K562 (cell line): Measurements from ENCODE around the gene LRP1B. TPM values are rescaled to one million over a fixed set of nuclear protein-coding genes. Genes with fewer than 3 reads are reported as not detected.

Experiments
- ATAC-seq: fragments of 200-7000 bp; cut with Tn5 transposase; 3 replicates; pipeline ENCODE4 v1.9.1; 2020; ENCODE audit warnings: moderate library complexity
- BruUV-seq: library from RNA; stranded (reverse); fragments of 400-500 nt; replicated peaks from 2 replicates; lab custom pipeline; 2021; lab: Mats Ljungman, UMichigan
- CTCF ChIA-PET: fragments of 300-600 bp; formaldehyde crosslinking; extraction: SDS; loops from one replicate; lab custom pipeline; 2021; ENCODE audit warnings: low intra/inter-chr PET ratio; lab: Yijun Ruan, JAX
- POLR2A ChIA-PET: fragments of 300-600, 350-650 bp; sonication (Branson Sonifier 250); formaldehyde crosslinking; extraction: SDS; loops from one replicate; lab custom pipeline; 2021; ENCODE audit warnings: antibody characterized with exemption, inconsistent platforms; lab: Yijun Ruan, JAX
- DNase-seq, 4 experiments: peaks; one replicate each; pipeline versions ENCODE4 v3.0.0 to v3.0.0-alpha.2; 2011 to 2018; ENCODE audit warnings: low spot score in 3 of 4, mixed read lengths in 3 of 4; ENCODE audit errors: extremely low read depth in 1 of 4
- FAIRE-seq: peaks from 2 replicates; lab custom pipeline; 2011; peaks lifted over from hg19 to GRCh38; lab: Jason Lieb, UNC
- H2AFZ ChIP-seq: 2 replicates; pipeline ENCODE4 v1.6.0; 2011; ENCODE audit warnings: low read depth, low read length, control low read depth, inconsistent platforms
- H3K27ac ChIP-seq: fragments of 200-600 bp; 3 replicates; pipeline ENCODE4 v1.8.0; 2011; ENCODE audit warnings: low read depth, mild to moderate bottlenecking, control low read depth, inconsistent platforms, low read length, moderate library complexity, mixed read lengths; ENCODE audit errors: extremely low read depth
- H3K27me3 ChIP-seq, 2 experiments: fragments of 300-600 bp in 1 of 2; 2 replicates in 1 of 2; 3 replicates in 1 of 2; pipeline versions ENCODE4 v1.6.0 to v1.8.0; 2011; ENCODE audit warnings: inconsistent platforms in 2 of 2, low read length in 2 of 2, mild to moderate bottlenecking in 1 of 2, mixed read lengths in 1 of 2, moderate library complexity in 1 of 2; ENCODE audit not compliant: control insufficient read depth in 2 of 2, insufficient read depth in 2 of 2
- H3K36me3 ChIP-seq: fragments of 300-600 bp; 3 replicates; pipeline ENCODE4 v1.8.0; 2011; ENCODE audit warnings: mild to moderate bottlenecking, low read length, inconsistent platforms; ENCODE audit not compliant: control insufficient read depth, insufficient read depth
- H3K4me1 ChIP-seq, 2 experiments: fragments of 200-600 bp in 1 of 2; replicated peaks in 1 of 2; 2 replicates in 1 of 2; 3 replicates in 1 of 2; pipeline versions ENCODE4 v1.5.1 to v1.8.0; 2011; ENCODE audit warnings: inconsistent platforms in 2 of 2, low read length in 2 of 2, mild to moderate bottlenecking in 1 of 2, mixed read lengths in 1 of 2, moderate library complexity in 1 of 2; ENCODE audit not compliant: control insufficient read depth in 2 of 2, insufficient read depth in 2 of 2
- H3K4me2 ChIP-seq: 2 replicates; pipeline ENCODE4 v1.6.1; 2011; ENCODE audit warnings: low read length, control low read depth, inconsistent platforms, mixed read lengths; ENCODE audit not compliant: insufficient read depth
- H3K4me3 ChIP-seq: fragments of 200-600 bp; sonication (generic), shearing (Covaris generic); 2 replicates; pipeline ENCODE4 v1.5.1; 2016; ENCODE audit warnings: control low read depth, inconsistent platforms
- H3K79me2 ChIP-seq: fragments of 200-600 bp; 3 replicates; pipeline ENCODE4 v1.8.0; 2011; ENCODE audit warnings: low read length, inconsistent platforms; ENCODE audit not compliant: control insufficient read depth, insufficient read depth
- H3K9ac ChIP-seq, 2 experiments: 2 replicates each; pipeline versions ENCODE4 v1.6.0 to v1.6.1; 2011; ENCODE audit warnings: low read depth in 2 of 2, low read length in 2 of 2, control low read depth in 1 of 2, inconsistent platforms in 1 of 2, mild to moderate bottlenecking in 1 of 2, mixed read lengths in 1 of 2; ENCODE audit not compliant: insufficient read depth in 1 of 2
- H3K9me1 ChIP-seq: one replicate; pipeline ENCODE4 v1.6.0; 2011; ENCODE audit warnings: inconsistent platforms, mild to moderate bottlenecking, low read length, moderate library complexity; ENCODE audit not compliant: control insufficient read depth, insufficient read depth
- H3K9me3 ChIP-seq: replicated peaks from 2 replicates; pipeline ENCODE4 v1.5.1; 2011; ENCODE audit warnings: low read depth, low read length, inconsistent platforms; ENCODE audit not compliant: control insufficient read depth, insufficient read depth
- H4K20me1 ChIP-seq: replicated peaks from 2 replicates; pipeline ENCODE4 v1.6.1; 2011; ENCODE audit warnings: low read length, inconsistent platforms, mixed read lengths; ENCODE audit not compliant: control insufficient read depth, insufficient read depth
- ARHGAP35 ChIP-seq: fragments of 450-650 bp; IDR thresholded peaks from 2 replicates; pipeline ENCODE4 v1.6.1; 2018; ENCODE audit not compliant: partially characterized antibody
- CBX3 ChIP-seq, 2 experiments: IDR thresholded peaks; 1 replicate in 1 of 2; 2 replicates in 1 of 2; pipeline ENCODE4 v1.6.1; 2012; ENCODE audit warnings: inconsistent platforms in 2 of 2, low read length in 2 of 2, borderline replicate concordance in 1 of 2, control low read depth in 1 of 2
- KLF1 ChIP-seq: fragments of 450-650 bp; IDR thresholded peaks from 2 replicates; pipeline ENCODE4 v1.6.1; 2016; ENCODE audit warnings: missing genetic modification characterization, missing compliant biosample characterization
- MCM2 ChIP-seq: fragments of 450-650 bp; IDR thresholded peaks from 2 replicates; pipeline ENCODE4 v1.6.1; 2017; ENCODE audit warnings: low read depth, mild to moderate bottlenecking
- NRF1 ChIP-seq, 2 experiments: fragments of 450-650 bp; IDR thresholded peaks in 1 of 2; conservative IDR thresholded peaks in 1 of 2; 2 replicates each; pipeline ENCODE4 v1.6.1; 2014; ENCODE audit warnings: mild to moderate bottlenecking in 2 of 2
- TCF3 ChIP-seq: sonication (generic); formaldehyde crosslinking; IDR thresholded peaks from 2 replicates; pipeline ENCODE4 v1.4.0; 2020; ENCODE audit warnings: mild to moderate bottlenecking, missing genetic modification reagents
- WGBS: fragments of 100-300 bp; shearing (Covaris generic); methylation state at CpG from one replicate; pipeline ENCODE4 v1.1.6; 2016; ENCODE audit warnings: low coverage, mixed read lengths; ENCODE audit not compliant: insufficient coverage; ENCODE audit errors: missing lambda C conversion rate; 5-methylcytosine and 5-hydroxymethylcytosine counted together
- in situ Hi-C: fragments of 300-500 bp; cut with MboI; formaldehyde crosslinking; loops from 4 replicates; pipeline ENCODE4 v1.15.0; 2018; ENCODE audit warnings: inconsistent platforms, mixed read lengths
- intact Hi-C: fragments of 100-400 bp; cut with micrococcal nuclease; formaldehyde crosslinking; loops from 2 replicates; pipeline ENCODE4 v1.14.2; 2022
- polyA plus RNA-seq, 8 experiments: library from polyadenylated mRNA; depleted of rRNA in 4 of 8; stranded (reverse) in 5 of 8; unstranded in 3 of 8; fragments of >200 nt; fragmentation: Nextera tagmentation in 2 of 8; fragmentation: Illumina TruSeq in 1 of 8; extraction: Ambion mirVana in 2 of 8; extraction: Trizol in 1 of 8; gene quantifications; 2 replicates each; pipeline versions ENCODE4 v1.2.1 to v1.2.3, GENCODE V29; 2011 to 2014; ENCODE audit warnings: inconsistent platforms in 1 of 8, missing spikeins in 1 of 8
- total RNA-seq, 7 experiments: library from RNA; depleted of rRNA in 6 of 7; stranded (reverse); fragments of >200 nt in 6 of 7; fragmentation: Illumina TruSeq in 2 of 7; extraction: Trizol in 2 of 7; gene quantifications; 2 replicates each; pipeline versions ENCODE4 v1.2.1 to v1.2.3, GENCODE V29; 2011 to 2021; ENCODE audit warnings: low replicate concordance in 1 of 7
- TF ChIP-seq, protein P1 (sequence below): fragments of 450-650 bp; IDR thresholded peaks from 2 replicates; pipeline ENCODE4 v1.6.1; 2017; ENCODE audit warnings: mild to moderate bottlenecking, moderate library complexity
- TF ChIP-seq, protein P2 (sequence below): sonication (generic); formaldehyde crosslinking; IDR thresholded peaks from 2 replicates; pipeline ENCODE4 v1.8.0; 2022; ENCODE audit warnings: mild to moderate bottlenecking, missing genetic modification reagents, borderline replicate concordance
- TF ChIP-seq, protein P3 (sequence below): fragments of 250-450 bp; sonication (Bioruptor Pico); IDR thresholded peaks from 2 replicates; pipeline ENCODE4 v1.5.1; 2021; ENCODE audit warnings: mild to moderate bottlenecking
- TF ChIP-seq, protein P4 (sequence below): fragments of 250-450 bp; sonication (Bioruptor Pico); IDR thresholded peaks from 2 replicates; pipeline ENCODE4 v1.4.0; 2020; ENCODE audit warnings: mild to moderate bottlenecking

Gene LRP1B
- total and polyA plus RNA-seq, 9 of the 15 experiments (the other 6 are each of a cell fraction or from before 2014, with no cell fraction given) = not detected

DNA sequence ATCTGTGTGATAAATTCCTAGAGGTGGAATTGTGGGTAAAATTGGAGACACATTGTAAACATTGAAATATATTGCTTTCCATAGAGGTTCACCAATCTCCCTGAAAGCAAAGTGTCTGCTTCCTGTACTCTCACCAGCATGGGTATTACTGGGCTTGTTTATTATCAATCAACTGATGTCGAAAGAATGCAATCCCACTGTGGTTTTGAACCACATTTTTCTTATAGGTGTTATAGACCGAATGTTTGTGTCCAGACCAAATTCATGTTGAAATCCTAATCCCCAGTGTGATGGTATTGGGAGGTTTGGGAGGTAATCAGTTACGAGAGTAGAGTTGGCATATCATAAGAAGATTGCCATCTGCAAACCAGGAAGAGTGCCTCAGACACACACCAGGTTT lies 1212.4 kb downstream of the LRP1B start:
- no peak for FAIRE-seq
- intact Hi-C loops = no loop called here
- H3K4me1 ChIP-seq = no peaks in the 10 kb centered on the region
- ChIA-PET POLR2A (no interaction called here), CTCF (no interaction called here)
- TF ChIP-seq, protein P1, sequence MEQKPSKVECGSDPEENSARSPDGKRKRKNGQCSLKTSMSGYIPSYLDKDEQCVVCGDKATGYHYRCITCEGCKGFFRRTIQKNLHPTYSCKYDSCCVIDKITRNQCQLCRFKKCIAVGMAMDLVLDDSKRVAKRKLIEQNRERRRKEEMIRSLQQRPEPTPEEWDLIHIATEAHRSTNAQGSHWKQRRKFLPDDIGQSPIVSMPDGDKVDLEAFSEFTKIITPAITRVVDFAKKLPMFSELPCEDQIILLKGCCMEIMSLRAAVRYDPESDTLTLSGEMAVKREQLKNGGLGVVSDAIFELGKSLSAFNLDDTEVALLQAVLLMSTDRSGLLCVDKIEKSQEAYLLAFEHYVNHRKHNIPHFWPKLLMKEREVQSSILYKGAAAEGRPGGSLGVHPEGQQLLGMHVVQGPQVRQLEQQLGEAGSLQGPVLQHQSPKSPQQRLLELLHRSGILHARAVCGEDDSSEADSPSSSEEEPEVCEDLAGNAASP = no peak
- TF ChIP-seq KLF1 (tag) (no peak), ARHGAP35 (no peak)
- DNase-seq = no peak
- no peaks in the 10 kb centered on the region for H3K36me3 ChIP-seq
- no peak overlapping the region for H3K4me2 ChIP-seq
- no peak overlapping the region for H3K9ac ChIP-seq
- in situ Hi-C loops = no loop called here
- no peaks in the 10 kb centered on the region for H3K9me1 ChIP-seq
- no peaks in the 10 kb centered on the region for H3K79me2 ChIP-seq
- H3K27me3 ChIP-seq = no peaks in the 10 kb centered on the region
- H3K9me3 ChIP-seq = no peaks in the 10 kb centered on the region
- ATAC-seq = no peak
- WGBS = 0% methylated on average over 3 of the region's 3 CpGs
- H3K4me3 ChIP-seq = no peak overlapping the region
- BruUV-seq = no TSS peak
- no peaks in the 10 kb centered on the region for H4K20me1 ChIP-seq
- H3K27ac ChIP-seq = no peak overlapping the region
- H2AFZ ChIP-seq = no peak overlapping the region

DNA sequence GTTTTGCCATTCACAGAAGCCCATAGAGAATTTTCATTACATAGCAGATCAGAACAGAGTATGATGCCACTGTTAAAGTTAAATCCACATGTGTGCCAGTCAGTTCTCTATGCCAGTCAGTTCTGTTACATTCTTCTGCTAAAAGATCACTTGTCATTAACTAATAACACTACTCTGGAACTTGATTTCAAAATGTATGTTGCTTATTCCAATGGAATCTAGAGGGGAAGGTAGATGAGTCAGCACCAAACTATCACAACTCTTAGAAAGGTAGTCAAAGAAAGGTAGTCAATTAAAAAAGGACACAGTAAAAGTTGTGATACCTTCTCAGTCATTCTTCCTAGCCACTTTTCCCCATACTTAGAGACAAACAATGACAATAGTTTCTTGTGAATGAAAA lies 1214.4 kb downstream of the LRP1B start:
- FAIRE-seq (no peak), DNase-seq (no peak), ATAC-seq (no peak)
- no TSS peak for BruUV-seq
- ChIA-PET CTCF (no interaction called here), POLR2A (no interaction called here)
- Histone ChIP-seq H3K27ac (no peak overlapping the region), H3K9ac (no peak overlapping the region), H3K36me3 (no peaks in the 10 kb centered on the region), H2AFZ (no peak overlapping the region), H3K4me2 (no peak overlapping the region), H3K4me1 (no peaks in the 10 kb centered on the region), H3K9me1 (no peaks in the 10 kb centered on the region), H3K79me2 (no peaks in the 10 kb centered on the region), H3K4me3 (no peak overlapping the region), H3K27me3 (no peaks in the 10 kb centered on the region), H3K9me3 (no peaks in the 10 kb centered on the region), H4K20me1 (no peaks in the 10 kb centered on the region)
- intact Hi-C loops = no loop called here
- in situ Hi-C loops = no loop called here
- TF ChIP-seq CBX3 (IDR thresholded peaks at IDR 0.05; ENCODE audit: borderline replicate concordance in 1 of 2, low read length in 2 of 2) = no peak
- TF ChIP-seq, protein P2, sequence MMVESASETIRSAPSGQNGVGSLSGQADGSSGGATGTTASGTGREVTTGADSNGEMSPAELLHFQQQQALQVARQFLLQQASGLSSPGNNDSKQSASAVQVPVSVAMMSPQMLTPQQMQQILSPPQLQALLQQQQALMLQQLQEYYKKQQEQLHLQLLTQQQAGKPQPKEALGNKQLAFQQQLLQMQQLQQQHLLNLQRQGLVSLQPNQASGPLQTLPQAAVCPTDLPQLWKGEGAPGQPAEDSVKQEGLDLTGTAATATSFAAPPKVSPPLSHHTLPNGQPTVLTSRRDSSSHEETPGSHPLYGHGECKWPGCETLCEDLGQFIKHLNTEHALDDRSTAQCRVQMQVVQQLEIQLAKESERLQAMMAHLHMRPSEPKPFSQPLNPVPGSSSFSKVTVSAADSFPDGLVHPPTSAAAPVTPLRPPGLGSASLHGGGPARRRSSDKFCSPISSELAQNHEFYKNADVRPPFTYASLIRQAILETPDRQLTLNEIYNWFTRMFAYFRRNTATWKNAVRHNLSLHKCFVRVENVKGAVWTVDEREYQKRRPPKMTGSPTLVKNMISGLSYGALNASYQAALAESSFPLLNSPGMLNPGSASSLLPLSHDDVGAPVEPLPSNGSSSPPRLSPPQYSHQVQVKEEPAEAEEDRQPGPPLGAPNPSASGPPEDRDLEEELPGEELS (CRISPR knock-in tag) = no peak
- TF ChIP-seq, protein P3, sequence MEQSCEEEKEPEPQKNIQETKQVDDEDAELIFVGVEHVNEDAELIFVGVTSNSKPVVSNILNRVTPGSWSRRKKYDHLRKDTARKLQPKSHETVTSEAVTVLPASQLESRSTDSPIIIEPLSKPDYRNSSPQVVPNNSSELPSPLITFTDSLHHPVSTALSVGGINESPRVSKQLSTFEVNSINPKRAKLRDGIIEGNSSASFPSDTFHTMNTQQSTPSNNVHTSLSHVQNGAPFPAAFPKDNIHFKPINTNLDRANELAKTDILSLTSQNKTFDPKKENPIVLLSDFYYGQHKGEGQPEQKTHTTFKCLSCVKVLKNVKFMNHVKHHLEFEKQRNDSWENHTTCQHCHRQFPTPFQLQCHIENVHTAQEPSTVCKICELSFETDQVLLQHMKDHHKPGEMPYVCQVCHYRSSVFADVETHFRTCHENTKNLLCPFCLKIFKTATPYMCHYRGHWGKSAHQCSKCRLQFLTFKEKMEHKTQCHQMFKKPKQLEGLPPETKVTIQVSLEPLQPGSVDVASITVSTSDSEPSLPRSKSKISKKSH (CRISPR knock-in tag) = no peak
- TF ChIP-seq TCF3 (CRISPR knock-in tag) = no peak
- TF ChIP-seq, protein P4, sequence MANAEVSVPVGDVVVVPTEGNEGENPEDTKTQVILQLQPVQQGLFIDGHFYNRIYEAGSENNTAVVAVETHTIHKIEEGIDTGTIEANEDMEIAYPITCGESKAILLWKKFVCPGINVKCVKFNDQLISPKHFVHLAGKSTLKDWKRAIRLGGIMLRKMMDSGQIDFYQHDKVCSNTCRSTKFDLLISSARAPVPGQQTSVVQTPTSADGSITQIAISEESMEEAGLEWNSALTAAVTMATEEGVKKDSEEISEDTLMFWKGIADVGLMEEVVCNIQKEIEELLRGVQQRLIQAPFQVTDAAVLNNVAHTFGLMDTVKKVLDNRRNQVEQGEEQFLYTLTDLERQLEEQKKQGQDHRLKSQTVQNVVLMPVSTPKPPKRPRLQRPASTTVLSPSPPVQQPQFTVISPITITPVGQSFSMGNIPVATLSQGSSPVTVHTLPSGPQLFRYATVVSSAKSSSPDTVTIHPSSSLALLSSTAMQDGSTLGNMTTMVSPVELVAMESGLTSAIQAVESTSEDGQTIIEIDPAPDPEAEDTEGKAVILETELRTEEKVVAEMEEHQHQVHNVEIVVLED (CRISPR knock-in tag) = no peak
- TF ChIP-seq MCM2 = no peak
- no peak for TF ChIP-seq NRF1 (conservative IDR thresholded peaks at IDR 0.05 in 1 of 2, IDR thresholded peaks at IDR 0.05 in 1 of 2)
